GM13976 (cell line): ENCODE results near the gene SPAG4.

Experiments
- DNase-seq: peaks from one replicate; pipeline ENCODE4 v3.0.0; 2012; ENCODE audit warnings: low spot score
- in situ Hi-C: fragments of 300-500 bp; cut with MboI; formaldehyde crosslinking; loops from one replicate; pipeline ENCODE4 v1.12.0; 2022; ENCODE audit warnings: low sequenced_read_pairs, mixed read lengths, inconsistent platforms; ENCODE audit not compliant: unreplicated experiment
- TF ChIP-seq, protein P1 (sequence below): IDR thresholded peaks from 2 replicates; pipeline ENCODE4 v1.5.1; 2012; ENCODE audit warnings: borderline replicate concordance, mild to moderate bottlenecking; ENCODE audit not compliant: insufficient read depth; ENCODE audit errors: extremely low read depth, missing control alignments, control extremely low read depth

Gene SPAG4

DNA sequence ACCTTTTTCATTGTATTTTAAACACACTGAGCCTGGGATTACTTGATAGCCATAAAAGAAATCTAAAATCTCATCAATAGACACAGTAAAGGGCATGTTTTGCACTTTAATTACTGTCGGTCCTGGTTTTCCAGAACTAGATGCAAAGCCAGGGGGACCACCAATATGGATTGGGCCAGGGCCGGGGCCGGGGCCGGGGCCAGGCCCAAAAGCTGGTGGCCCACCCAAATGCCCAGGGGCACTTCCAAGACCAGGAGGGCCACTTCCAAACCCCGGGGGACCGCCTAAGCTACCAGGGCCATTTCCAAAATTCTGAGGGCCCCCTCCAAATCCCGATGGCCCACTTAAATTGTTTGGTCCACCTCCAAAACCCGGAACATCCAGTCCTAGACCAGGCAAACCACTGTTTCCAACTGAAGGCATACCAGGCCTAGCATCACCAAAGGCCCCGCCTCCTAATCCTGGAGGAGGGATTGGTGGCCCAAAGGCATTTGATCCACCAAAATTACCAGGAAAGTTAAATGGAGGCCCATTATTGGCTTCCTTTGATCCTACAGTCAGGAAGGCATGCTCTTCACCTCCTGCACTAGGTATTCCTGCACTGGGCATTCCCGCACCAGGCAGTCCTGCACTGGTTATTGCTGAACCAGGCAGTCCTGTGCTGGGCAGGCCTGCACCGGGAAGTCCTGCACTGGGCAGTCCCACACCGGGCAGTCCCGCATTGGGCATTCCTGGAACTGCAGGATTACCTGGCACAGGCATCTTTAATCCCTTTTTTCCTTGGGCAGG lies 37.2 kb downstream of the SPAG4 start:
- in situ Hi-C loops = no loop called here
- no peak for DNase-seq
- TF ChIP-seq, protein P1, sequence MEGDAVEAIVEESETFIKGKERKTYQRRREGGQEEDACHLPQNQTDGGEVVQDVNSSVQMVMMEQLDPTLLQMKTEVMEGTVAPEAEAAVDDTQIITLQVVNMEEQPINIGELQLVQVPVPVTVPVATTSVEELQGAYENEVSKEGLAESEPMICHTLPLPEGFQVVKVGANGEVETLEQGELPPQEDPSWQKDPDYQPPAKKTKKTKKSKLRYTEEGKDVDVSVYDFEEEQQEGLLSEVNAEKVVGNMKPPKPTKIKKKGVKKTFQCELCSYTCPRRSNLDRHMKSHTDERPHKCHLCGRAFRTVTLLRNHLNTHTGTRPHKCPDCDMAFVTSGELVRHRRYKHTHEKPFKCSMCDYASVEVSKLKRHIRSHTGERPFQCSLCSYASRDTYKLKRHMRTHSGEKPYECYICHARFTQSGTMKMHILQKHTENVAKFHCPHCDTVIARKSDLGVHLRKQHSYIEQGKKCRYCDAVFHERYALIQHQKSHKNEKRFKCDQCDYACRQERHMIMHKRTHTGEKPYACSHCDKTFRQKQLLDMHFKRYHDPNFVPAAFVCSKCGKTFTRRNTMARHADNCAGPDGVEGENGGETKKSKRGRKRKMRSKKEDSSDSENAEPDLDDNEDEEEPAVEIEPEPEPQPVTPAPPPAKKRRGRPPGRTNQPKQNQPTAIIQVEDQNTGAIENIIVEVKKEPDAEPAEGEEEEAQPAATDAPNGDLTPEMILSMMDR = no peak

DNA sequence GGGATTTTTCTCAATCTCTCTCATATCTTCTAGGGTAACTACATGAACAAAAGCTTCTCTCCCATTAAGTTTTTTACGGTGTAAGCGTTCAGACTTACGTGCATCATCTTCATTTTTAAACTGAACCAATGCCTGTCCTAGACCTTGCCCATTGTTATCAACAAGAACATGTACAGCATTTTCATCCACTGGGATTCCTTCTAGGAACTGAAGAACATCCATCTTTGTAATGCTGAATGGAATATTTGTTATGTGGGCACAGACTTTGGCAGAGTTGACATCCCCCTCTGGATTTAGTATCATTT lies 37.8 kb downstream of the SPAG4 start:
- in situ Hi-C loops = no loop called here

DNA sequence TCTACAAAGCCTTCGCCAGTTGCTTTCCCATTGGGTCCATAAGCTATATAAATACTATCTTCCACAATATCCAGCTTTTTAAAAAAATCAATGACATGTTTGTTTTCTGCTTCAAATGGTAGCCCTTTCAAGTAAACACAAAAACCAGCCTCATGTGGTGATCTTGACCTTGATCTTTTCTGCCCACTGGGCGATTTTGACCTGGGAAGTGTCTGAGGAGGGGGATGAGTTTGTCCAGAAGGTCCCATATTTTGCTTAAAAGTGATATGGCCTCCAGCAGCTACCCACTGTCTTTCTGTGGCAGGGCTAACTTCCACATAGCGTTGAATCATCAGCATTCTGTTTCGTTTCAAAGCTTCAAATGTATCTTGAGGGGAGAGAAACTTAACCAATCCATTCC lies 38.3 kb downstream of the SPAG4 start:
- in situ Hi-C loops = no loop called here
- no peak for DNase-seq
- TF ChIP-seq, protein P1 = no peak

More for the DNA sequence above, 37.8 kb downstream of the SPAG4 start:
- no peak for DNase-seq
- TF ChIP-seq, protein P1 = no peak

DNA sequence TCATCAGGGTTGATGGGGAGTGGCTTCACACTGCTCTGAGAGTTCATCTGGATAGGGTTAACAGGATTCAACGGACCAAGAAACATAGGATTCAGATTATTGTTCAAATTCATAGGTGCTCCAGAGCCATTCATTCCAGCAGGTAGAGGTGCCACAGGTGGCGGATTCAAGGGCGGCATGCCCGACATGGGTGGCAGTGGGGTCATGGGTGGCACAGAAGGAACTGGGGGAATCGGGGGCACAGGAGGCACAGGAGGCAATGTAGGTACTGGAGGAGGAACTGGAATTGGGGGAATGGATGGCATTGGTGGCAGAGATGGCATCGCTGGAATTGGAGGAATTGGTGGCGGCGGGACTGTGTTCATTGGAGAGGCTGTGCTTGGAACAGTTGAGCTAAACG lies 38.8 kb downstream of the SPAG4 start:
- TF ChIP-seq, protein P1 = no peak
- in situ Hi-C loops = no loop called here
- DNase-seq = no peak

DNA sequence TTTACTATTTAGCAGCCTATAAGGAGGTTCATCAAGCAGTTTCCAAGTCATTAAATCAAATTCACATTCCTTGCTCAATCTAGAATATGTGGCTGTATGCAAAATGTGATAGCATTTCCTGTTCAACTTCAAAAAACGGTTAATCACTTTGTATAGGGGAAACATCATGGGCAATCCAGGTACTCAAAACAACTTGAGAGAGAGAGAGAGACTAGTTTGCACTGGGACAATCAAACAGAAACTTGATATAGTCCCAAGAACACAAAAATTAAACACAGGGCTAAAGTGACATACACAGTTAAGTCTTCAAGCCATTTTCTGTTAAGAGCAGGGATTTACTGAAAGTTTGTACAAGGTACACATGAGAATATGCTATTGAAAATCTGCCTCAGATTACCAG lies 41.6 kb downstream of the SPAG4 start:
- DNase-seq = no peak
- in situ Hi-C loops = no loop called here
- TF ChIP-seq, protein P1 = no peak

DNA sequence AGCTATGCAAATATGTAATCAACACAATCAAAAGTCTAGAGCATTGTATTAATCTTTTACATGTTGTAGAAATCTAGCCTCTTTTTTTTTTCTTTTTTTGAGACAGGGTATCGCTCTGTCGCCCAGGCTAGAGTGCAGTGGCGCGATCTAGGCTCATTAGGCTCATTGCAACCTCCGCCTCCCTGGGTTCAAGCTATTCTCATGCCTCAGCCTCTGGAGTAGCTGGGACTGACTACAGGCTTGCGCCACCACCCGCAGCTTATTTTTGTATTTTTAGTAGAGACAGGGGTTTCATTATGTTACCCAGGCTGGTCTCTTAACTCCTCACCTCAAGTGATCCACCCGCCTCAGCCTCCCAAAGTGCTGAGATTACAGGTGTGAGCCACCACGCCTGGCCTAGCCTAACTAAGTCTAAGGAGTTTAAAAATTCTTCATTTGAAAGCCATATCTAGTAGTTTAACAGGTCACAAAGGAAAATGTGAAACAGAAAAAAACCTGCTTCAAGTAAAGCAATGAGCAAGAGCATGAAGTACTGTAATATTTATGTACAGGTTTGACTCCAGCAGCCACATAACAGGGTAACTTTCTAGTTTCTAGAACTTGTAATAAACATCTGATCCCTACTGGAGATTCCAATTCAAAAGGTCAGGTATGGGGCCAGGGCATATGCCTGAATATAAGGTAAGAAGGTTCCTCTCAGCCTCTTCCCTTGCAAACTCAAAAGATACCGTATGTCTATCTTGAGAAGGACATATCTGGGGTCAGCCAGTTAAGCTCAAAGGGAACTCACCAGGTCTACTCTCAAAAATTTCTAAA lies 44.7 kb downstream of the SPAG4 start:
- no peak for DNase-seq
- in situ Hi-C loops = no loop called here
- TF ChIP-seq, protein P1 = no peak

DNA sequence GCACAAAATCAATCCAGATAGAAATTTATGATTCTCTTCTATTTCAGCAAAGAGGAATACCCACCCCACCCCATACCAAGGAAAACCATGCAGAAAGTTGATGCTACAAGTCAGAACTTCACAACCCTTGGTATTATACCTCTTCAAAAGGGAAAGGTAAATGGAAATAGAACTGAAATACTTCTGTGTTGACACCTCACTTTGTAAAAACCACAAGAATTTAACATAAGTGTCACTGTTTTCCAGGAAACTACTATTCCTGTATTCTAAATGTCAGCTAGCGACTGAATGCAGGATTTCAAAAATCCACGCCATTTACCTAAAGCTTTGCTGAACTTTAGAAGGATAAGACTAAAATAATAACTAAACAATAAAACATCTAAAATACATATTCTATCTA lies 45.4 kb downstream of the SPAG4 start:
- DNase-seq = no peak
- TF ChIP-seq, protein P1 = no peak
- in situ Hi-C loops = no loop called here
